ENCODE results near the gene UGT1A9.
"Not testable (repeated sequence)": the region's sequence is repeated elsewhere in the genome, so short reads cannot be mapped to it uniquely, and the experiment has no call there.

Gene UGT1A9

DNA sequence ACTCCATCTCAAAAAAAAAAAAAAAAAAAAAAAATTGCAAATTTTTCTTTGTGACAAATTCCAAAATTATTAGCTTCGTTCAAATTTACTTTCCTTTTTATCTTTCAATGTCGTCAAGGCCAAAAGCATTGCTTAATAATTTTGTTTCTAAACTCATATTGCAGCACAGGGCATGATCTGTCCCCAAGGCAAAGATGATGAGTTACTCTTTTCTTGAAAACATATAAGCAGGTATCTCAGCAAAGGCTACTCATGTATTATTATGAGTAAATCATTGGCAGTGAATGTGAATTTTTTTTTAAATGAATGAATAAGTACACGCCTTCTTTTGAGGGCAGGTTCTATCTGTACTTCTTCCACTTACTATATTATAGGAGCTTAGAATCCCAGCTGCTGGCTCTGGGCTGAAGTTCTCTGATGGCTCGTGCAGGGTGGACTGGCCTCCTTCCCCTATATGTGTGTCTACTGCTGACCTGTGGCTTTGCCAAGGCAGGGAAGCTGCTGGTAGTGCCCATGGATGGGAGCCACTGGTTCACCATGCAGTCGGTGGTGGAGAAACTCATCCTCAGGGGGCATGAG is 9.9 kb downstream of the UGT1A9 start, which contains the start of gene UGT1A7:
TSS of gene UGT1A7 (plus strand) at position 381 of the 579 bp plus-strand sequence. CDS start at position 418, 37 bp downstream.
- no peak for DNase-seq

DNA sequence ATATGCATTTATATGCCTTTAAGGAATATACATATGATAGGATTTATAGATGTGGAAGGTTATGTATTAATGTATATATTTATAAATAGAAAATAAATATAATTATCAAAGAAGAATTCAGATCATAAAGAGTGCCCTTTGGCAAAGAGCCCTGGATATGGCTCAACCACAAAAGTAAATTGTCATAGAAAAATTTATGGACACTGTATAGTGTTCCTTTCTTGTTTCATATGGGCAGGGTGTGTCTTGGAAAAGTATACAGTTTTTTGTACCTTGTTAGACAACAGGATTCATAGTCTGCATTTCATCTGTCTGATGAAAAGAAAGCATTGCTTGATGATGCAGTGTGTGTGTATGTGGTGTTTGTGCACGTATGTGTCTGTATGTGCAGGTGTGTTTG is 12.9 kb downstream of the UGT1A9 start:
- no peak for DNase-seq

DNA sequence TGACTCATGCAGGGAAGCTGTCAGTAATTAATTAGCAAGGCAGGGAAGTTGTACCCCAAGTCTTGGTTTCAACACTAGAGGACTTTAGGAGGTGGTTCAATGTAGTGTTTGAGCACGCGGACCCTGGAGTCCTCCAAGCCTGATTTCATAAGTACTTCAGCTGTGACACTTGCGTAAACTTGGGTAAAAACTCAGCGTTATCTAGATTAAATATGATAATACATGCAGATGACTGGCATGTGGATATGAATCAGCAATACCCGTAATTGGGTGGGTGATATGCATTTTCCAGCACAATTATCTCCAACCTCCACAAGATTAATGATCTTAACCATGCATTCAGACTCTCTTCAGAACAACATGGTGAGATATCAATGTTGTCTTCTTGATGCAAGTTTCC is 15.2 kb downstream of the UGT1A9 start:
- no peak for DNase-seq

DNA sequence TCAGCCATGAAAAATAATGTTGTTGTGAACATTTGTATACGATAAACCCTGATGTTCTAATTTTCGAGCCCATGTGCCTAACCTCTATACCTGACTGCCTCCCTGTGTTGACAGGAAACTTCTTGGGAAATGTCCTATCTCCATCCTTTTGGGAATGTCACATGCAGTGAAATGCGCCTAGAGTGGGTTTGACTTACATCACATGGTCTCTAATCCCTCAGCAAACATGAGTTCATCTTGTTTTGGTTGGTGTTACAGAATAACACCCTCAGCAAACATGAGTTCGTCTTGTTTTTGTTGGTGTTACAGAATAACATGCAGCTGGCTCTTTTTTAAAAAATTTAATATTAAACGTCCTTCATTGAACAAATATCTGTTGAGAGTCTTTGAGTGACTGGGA is 16.6 kb downstream of the UGT1A9 start:
- DNase-seq = no peak

DNA sequence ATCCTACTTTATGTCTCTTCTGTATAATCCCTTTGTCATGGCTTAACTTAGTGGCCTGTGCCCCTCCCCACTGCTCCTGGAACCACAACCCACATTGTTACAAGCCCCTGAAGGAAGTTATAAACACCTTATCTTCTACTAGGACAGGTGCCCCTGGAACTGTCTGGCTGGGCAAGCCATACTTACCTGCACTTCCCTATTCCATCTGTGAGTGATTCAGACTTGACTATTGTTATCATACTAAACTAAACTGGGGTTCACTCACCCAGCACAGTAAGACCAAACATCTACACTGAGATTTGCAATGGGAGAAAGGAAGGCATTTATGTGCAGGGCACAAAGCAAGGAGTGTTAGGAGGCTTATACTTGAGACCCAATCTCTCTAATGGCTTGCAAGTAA is 17.3 kb downstream of the UGT1A9 start:
- DNase-seq = no peak

DNA sequence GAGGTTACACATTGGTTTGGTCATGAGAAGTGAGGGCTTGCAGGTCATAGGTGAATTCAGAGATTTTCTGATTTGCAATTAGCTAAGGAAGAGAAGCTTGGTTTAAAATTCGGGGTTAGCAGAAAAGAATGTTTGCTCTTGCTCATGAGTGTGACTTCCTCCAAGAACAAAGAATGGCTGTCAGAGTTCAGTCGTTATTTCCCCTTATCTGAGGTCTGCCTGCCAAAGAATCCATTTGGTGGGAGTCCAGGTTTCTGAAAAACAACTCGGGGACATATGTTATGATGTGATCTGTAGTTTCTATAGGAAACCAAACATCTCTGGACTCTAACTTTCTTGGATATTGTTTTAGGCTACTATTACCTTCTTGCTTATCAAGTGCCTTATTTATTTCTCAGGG is 17.8 kb downstream of the UGT1A9 start:
- DNase-seq = no peak

DNA sequence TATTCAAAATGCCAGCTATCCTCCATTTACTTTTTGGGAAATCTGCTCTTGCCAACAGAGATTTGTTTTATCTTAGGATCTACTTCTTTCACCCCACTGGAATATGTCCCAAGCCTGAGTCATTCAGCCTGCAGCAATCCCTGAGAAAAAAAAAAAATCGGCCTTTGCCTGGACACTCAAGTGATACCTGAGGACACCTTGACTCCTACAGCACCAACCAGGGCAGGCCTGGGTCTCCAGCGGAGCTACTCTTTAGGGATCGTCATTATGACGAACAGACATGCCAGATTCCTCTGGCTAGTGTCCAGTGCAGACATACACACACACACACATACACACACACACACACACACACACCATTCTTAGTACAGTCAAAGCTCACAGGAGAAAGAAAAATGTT is 18.7 kb downstream of the UGT1A9 start:
- DNase-seq = no peak

DNA sequence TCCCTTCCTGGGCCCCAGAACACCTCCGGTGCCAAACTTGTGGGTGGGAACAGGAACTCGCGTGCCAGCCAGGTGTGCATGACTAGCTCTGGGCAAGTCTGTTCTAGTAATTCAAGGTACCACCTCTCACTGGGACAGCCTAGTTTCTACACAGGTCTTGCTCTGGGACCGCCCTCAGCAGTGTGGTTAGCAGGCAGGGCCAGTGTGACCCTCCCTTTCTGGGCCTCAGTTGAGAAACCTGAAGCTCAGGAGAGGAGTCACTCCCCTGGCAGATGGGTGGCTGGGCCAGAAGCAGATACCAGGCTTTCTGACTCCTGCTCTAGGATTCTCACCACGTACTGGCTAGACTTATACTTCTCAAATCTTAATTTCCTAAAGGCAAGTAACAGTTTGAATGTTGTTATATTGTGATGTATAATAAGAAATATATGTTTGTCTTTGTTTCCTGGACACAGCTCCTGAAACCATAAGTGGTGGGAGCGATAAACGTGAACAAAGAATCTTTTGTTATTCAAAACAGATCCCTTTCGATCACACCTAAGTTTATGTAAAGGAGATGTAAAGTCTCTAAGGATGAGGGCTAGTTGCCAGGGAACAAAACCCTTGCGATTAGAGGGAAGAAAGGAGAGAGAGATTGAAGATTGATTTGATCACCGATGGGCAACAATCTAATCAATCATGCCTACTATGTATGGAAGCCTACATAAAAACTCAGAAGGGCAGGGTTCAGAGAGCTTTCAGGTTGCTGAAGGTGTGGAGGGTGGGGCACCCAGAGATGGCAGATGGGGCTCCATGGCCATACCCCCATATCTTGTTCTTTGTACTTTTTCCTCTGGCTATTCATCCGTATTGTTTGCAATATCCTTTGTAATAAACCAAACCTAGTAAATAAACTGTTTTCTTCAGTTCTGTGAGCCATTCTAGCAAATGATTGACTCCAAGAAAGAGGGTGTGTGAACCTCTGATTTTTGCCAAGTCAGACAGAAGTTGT is 20.0 kb downstream of the UGT1A9 start:
- DNase-seq = no peak

DNA sequence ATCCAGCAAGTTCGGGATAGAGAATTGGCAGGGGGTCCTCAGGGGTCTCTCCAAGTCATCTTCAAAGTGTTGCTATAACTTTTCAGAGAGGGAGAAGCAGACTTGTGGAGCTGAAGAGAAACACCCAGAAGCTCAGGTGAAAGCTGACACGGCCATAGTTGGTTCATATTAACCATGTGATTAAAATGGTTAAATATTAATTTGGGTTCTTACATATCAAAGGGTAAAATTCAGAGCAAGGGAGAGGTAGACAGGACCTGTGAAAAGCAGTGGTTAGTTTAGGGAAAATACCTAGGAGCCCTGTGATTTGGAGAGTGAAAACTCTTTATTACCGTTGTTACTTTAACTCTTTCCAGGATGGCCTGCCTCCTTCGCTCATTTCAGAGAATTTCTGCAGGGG is 20.9 kb downstream of the UGT1A9 start, which contains the start of gene UGT1A6:
TSS of gene UGT1A6 (plus strand) at position 243 of the 400 bp plus-strand sequence. CDS start at position 358, 115 bp downstream.
- no peak for DNase-seq

DNA sequence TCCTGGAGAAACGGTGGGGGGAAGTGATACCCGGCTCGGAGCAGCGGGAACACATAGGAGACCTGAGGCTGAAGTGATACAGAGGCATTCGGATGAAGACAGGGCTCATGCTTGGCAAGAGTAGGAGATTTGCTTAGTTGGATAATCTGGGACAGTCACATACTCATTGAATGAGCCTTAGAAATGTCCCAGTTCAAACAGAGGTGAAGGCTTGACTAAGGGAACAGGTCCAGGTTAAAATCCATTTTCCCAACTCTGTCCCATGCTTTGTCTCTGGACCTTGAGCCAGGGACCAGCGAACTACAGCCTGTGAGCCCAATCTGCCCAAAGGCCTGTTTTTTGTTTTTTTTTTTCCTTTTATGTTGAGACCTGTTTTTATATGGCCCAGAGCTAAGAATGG is 22.3 kb downstream of the UGT1A9 start:
- DNase-seq = no peak

DNA sequence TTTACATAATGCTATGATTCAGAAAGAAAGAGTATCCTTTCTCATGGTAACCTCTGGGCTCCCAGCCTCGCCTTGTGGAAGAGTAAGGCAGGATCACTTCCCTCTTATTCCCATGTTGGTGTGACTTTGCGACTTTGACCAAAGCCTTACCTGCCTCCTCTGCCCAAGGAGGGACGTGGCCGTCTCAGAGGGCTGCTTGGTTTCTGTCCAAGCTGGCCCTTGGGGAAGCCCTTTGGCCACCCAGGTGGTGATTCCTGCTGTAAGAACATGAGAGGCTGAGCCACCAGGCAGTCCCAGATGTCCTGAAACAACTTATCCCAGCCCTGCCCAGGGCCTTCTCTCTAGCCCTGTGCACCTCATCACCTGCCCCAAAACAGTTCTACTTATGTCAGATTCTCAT is 27.0 kb downstream of the UGT1A9 start:
- no peak for DNase-seq

DNA sequence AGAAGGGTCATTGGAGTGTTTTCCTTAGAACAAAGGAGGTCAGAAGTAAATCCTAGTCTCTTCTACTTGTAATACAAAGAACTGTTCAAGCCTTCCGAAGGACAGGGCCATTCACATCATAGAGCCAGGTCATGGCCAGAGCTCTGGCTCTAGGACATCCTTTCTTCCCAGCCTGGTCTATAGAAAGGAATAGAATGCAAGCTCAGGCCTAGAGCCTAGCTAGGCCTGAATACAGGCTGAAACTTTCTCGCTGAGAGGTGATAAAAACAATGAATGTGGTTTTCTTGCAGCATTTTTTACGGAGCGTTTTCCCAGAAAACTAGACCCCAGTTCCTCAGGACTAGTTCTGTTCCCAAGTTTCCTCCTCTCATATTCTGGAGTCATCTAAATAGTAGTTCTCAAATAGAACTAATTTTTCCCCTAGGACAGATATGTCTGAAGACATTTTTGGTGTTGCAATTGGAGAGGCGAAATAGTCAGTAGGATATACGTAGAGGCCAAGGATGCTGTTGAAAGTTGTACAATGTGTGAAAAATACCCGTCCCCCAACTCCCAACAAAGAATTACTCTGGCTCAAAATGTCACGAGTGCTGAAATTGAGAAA is 27.8 kb downstream of the UGT1A9 start:
- no peak for DNase-seq

DNA sequence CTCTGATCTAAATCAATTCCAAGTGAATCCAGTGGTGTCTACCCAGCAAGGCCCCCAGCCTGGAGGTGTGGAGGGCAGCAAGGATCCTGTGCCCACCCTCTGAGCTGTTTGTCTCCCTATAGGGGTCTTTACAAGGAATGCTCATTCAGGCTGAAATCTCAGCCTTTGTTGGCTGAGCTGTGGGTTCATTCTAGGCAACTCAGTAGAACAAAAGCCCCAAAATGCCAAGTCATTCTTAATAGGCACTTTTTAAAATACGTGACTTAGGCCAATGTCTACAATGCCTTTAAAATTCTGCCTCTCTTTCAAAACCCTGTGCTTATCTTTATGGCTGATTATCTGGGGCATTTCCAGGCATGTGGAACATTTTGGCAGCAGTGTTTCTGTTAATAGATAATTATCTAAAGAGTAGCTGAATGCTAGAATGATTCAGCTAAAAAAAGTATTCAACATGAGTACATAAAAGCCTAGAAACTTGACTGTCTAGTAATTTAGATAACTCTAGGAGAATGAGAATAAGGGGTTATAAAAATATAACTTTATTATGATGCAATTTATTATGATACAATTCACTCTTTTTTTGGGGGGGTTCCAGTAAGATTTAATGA is 28.4 kb downstream of the UGT1A9 start:
- no peak for DNase-seq

DNA sequence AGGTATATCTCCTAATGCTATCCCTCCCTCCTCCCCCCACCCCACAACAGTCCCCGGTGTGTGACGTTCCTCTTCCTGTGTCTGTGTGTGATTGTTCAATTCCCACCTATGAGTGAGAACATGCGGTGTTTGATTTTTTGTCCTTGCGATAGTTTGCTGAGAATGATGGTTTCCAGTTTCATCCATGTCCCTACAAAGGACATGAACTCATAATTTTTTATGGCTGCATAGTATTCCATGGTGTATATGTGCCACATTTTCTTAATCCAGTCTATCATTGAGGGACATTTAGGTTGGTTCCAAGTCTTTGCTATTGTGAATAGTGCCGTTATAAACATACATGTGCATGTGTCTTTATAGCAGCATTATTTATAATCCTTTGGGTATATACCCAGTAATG is 29.1 kb downstream of the UGT1A9 start:
- not testable (repeated sequence) for DNase-seq

DNA sequence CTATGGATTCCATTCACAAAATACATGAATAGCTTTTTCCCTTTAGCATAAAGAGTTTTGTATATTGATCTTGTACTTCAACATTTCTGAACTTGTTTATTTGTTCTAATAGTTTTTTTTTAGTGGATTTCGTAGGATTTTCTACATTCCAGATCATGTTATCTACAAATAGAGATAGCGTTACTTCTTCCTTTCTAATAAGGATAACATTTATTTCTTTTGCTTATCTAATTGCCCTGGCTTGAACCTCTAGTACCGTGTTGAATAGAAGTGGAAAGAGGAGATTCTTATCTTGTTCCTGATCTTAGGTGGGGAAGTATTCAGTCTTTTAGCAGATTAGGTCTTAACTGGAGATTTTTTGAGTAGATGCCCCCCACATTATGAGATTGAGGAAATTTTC is 30.5 kb downstream of the UGT1A9 start:
- DNase-seq = no peak

DNA sequence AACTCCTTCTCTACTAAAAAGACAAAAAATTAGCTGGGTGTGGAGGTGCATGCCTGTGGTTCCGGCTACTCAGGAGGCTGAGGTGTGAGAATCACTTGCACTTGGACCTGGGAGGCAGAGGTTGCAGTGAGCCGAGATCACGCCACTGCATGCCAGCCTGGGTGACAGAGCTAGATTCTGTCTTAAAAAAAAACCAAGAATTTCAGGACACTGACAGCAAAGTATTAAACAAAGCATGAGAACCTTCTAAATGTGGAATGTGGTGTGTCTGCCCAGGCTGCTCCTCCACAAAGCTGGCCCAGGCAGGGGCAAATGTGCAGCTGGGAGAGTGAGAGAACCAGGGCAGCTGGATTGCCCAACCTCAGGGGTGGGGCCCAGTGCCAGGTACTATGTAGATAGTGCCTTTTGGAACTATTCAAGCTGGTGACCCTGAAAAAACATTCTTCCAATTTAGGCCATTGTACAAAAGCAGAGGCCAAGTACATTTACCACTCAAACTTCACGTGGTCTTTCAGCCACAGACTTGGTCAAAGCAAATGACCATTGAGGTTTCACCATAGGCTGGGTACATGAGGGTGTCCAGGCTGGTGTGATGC is 34.3 kb downstream of the UGT1A9 start:
- no peak for DNase-seq

DNA sequence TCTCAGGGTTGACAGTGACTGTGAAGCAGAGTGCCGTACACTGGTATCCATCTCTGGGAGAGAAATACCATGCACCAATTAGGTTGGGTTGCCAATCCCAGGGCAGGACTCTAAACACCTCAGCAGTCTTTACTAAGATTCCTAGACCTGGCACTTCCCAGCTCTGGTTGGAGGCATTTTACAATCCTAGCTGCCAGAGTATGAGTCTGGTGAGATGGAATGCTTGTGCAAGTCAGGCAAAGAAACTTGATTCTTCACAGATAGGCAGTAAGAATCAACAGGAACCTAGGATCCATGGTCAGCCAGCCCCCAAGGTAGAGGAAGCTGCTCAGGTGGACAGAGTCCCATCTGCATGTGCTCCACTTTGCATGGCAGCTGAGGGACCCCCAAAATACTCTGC is 35.0 kb downstream of the UGT1A9 start:
- DNase-seq = no peak

DNA sequence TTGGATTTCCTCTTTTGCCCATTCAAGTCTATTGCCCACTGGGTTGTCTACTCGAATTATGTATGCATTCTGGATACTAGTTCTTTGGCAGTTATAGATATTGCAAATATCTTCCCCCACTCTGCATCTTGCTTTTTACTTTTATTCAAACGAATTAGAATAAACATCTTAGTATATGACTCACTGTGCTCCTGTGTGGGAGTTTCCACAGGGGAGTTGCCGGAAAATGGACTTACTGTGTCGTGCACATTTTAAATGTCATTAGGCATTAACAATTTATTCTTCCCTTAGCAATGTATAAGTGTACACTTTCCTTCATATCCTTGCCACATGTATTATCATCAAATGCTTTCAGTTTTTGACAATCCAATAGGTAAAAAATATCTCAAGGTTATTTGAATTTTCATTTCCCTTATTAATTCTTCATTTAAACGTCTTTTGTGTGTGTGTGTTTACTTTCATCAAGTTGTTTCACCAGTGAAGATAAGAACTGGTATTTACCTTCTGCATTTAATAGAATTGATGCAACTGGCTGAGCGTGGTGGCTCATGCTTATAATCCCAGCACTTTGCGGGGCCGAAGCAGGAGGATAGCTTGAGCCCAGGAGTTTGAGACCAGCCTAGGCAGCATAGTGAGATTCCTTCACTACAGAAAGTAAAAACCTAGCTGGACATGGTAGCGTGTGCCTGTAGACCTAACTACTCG is 36.4 kb downstream of the UGT1A9 start:
- DNase-seq = no peak

DNA sequence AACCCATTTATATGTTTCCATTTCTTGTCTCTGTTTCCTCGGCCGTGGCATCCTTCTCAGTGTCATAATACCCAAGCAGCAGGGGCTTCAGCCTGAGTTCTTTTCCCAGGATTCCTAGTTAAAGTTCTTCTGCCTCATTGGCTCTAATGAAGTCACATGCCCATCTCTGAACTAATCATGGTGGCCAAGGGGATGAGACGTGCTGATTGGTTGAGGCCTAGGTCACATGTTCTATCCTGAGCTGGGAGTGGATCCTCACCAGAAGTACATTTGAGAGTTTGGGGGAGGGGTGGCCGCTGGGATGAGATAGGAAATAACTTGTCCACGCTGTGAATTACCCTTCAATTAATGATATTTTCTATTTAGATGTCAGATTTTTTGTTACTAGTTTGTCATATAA is 37.2 kb downstream of the UGT1A9 start:
- no peak for DNase-seq

DNA sequence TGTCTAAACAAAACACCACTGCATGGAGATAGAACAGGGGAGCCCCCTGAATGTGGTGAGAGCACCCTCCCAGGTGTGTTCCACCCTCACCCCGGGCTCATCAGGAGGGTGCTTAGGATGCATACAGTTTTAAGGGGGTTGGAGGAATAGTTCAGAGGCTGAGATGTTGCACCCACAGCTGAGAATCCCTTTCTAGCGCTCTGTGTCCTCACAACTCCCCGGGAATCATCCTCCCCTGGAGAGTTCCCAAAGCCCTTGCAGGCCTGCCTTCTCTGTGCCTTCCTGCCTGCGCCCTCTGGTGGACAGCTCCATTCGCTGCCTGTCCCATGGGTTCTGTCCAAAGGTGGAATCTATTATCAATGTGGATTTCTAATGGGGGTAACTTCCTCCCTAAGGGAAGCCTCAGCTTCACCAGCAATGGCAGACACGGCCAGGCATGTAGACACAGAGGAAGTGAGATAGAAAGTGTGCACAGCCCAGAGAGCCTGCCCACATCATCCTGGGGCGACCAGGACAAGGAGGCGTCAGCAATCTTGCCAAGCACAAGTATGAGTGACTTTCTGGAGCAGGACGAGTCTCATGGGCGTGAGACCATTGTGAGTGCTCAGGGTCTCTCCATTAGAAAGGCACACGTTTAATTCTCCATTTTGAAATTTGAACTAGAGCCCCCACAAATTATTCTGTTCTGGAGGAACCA is 39.8 kb downstream of the UGT1A9 start:
- DNase-seq = peak; percentile 42

DNA sequence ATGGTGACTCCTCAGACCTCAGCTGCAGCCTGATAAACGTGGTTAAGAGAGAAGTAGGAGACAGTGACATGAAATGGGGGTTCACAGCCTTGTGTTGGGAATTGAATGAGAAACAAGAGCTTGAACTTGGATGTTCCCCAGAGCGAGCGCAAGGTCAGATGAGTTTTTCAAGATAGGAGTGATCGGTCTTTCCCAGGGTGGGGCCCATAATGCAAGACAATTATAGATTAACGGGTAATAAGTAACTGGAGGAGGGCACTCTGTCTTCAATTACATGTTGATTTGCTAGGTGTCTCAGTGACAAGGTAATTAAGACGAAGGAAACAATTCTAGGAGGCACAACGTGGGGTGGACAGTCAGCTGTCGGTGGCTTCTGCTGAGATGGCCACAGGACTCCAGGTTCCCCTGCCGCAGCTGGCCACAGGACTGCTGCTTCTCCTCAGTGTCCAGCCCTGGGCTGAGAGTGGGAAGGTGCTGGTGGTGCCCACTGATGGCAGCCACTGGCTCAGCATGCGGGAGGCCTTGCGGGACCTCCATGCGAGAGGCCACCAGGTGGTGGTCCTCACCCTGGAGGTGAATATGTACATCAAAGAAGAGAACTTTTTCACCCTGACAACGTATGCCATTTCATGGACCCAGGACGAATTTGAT is 41.0 kb downstream of the UGT1A9 start, which contains the start of gene UGT1A5:
TSS of gene UGT1A5 (plus strand) at position 297 of the 651 bp plus-strand sequence. CDS start at position 382, 85 bp downstream.
- no peak for DNase-seq
